ENCODE measurements around the gene VPS37B.

- TF ChIP-seq POLR2A (IDR thresholded peaks at IDR 0.05) (no peak), EP300 (IDR thresholded peaks at IDR 0.05) (no peak), POLR2AphosphoS5 (IDR thresholded peaks at IDR 0.05) (no peak)
- TF ChIP-seq, protein P1, sequence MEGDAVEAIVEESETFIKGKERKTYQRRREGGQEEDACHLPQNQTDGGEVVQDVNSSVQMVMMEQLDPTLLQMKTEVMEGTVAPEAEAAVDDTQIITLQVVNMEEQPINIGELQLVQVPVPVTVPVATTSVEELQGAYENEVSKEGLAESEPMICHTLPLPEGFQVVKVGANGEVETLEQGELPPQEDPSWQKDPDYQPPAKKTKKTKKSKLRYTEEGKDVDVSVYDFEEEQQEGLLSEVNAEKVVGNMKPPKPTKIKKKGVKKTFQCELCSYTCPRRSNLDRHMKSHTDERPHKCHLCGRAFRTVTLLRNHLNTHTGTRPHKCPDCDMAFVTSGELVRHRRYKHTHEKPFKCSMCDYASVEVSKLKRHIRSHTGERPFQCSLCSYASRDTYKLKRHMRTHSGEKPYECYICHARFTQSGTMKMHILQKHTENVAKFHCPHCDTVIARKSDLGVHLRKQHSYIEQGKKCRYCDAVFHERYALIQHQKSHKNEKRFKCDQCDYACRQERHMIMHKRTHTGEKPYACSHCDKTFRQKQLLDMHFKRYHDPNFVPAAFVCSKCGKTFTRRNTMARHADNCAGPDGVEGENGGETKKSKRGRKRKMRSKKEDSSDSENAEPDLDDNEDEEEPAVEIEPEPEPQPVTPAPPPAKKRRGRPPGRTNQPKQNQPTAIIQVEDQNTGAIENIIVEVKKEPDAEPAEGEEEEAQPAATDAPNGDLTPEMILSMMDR (IDR thresholded peaks at IDR 0.05) = no peak
These were observed 15.7 kb downstream of the VPS37B start for GRCh38 chr12:122880155-122880667.

All from gastroesophageal sphincter (tissue), 3 donors.